Effector CD8-positive, alpha-beta T cell (primary cell): ENCODE measurements around the gene FRMD4A.

Source experiments
- DNase-seq: peaks from one replicate; lab custom pipeline; 2025; lab: John Stamatoyannopoulos, UW

FRMD4A gene

DNA sequence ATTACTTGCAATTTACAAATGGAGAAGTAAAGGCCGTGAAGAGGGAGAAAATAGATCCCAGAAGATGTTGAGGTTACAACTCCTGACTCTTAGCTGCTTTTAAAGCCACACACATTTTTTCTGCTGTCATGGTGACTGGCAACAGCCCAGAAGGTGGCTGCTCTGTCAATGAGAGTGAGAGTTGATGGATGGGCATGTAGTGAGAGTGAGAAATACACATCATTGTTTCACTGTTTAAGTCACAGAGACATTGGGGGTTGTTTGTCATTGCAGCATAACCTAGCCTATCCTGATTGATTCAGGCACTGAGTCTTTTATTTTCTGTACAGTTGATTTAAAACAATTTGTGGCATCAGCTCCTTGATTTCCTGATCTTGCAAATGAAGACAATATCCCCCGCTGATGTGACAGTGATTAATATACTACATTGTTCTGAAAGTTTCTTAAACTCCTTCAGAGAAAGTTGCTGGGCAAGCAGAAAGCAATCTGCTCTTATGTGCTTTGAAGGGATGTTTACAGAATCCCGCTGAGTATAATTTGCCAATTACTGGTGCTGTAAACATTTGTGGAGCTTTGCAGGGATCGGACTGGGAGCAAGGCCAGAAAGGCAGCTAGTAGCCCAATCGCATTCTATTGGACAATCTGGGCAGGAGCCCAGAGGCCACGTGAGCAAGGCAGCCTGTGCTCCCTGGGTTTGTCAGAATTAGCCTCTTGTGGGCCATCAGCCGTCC lies 514.4 kb downstream of the FRMD4A start:
- no peak for DNase-seq

DNA sequence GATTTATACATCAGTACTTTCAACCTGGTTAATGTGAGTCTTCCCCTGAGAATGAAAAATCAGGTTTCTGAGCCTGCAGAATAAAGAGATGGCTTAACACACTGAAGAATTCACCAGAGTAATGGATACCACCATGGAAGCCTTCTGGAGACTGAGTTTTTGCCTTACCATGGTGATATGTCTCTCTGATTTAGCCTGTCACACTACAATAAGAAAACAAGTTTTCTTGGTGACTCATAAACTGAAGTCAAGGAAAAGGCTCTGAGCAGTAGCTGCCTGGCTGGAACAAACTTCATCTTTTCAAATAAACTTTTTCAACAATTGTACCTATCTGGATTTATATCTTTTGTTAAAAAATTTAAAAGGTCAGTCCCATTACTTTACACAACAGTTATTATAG lies 515.0 kb downstream of the FRMD4A start:
- DNase-seq = no peak

DNA sequence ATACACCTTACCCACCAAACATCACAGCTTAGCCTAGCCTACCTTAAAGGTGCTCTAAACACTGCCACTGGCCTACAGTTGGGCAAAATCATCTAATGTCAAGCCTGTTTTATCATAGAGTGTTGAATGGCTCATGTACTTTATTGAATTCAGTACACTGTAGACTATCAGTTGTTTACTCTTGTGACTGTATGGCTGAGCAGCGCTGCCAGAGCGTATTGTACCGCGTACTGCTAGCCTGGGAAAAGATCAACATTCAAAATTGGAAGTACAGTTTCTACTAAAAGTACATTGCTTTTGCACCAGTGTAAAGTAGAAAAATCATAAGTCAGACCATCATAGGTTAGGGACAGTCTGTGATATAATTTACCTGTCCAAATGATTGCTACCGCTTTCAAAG lies 517.2 kb downstream of the FRMD4A start:
- DNase-seq = no peak

DNA sequence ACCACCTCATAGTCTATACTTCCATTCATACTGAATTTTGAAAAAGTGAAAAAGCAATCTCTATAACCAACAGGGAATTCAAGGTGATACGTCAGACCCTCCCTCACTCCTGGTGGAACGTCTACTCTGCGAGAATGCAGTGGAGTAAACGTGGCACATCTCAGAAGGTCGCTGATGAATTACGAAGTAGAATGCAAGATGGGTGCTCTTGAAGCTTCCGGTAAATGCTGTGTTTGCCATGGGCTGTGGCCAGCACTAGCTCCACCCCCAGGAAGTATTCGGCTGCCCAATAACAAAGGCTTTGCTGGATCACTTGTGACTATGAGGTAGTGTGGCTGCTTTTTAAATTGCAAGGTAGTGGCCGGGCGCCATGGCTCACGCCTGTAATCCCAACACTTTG lies 517.9 kb downstream of the FRMD4A start:
- no peak for DNase-seq

DNA sequence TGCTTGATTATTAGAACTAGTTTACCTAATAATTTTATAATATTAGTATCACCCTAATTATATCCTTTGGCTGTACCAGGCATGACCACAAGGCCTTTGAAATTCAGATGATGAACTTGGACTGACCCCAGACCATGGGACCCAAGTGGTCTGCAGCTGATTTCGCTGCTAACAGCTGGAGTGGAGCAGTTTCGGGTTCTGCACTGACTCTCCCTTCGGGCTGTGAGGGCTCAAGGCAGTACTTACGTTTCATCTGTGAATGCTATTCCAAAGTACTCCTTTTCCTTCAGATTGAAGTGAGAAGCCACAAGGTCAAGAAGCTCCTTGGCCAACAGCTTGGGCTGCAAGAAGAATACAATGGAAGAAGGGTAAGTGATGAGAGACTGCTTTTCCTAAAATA lies 520.2 kb downstream of the FRMD4A start:
- DNase-seq = no peak

DNA sequence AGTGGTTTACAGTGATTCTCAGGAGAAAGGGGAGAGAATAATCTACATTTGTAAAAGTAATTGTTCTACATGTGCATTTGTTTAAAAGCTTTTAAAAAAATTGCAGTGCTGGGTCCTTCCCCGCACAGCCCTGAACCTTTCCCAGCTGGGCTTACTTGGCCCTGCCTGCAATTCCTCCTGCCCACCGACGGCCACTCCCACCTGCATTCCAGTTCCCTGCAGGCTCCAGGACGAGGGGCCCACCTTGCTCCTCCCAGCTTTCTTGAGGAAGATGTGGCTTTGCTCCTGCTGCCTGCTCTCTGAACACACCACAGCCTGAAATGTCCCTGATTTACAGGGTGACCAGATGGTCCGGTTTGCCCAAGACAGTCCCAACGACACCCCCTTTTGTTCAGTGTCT lies 521.3 kb downstream of the FRMD4A start:
- DNase-seq = no peak

DNA sequence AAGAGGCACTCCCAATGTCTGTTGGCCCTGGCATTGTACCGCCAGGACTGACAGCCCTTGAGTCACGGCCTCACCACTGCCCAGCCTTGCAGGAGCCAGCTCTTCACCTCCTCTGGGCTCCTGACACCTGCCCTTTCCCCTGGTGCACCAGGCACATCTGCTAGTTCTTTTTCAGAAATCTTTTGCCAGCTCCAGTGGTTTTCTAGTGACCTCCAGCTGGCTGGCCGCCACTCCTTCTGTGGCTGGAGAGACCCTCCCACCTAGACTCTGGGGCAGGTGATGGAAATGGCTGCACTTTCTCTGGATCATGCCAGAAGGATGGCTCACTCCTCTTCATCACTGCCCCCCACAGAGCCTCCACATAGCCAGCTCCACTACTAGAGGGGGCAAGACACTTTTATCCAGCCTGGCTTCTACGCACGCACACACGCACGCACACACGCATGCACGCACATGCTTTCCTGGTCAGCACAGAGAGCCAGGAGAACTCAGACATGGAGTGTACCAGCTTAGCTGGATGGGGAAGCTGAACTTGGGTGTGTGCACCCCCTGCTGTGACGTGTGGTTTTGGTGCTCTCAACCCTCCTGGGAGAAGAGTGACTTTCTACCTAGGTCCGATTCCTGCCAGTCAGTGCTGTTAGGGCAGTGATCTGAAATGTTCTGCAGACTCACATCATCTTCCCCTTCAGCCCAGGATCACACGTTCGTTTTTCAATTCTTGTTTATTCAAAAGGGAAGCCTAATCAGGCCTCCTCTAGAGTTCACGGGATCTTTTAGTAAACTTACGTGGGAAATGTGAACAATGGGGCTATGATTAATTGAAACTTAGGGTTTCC lies 522.0 kb downstream of the FRMD4A start:
- DNase-seq = no peak

DNA sequence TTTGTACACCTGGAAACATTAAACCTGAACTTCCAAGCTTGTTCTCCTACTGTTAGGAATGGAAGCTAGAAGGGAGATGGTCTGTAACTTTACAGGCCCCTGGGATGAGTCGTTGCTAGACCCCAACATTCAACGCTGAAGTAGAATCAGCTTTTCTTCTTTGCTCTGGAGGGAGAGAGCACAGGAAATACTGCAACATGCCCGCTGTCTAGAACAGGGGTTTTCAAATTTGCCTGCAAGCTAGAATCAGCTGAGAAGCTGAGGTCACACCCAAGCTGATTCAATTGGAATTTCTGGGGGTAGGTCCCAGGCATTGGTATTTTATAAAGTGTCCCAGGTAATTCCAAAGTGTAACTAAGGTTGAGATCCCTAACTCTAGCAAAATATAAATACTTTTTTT lies 524.3 kb downstream of the FRMD4A start:
- DNase-seq = no peak

DNA sequence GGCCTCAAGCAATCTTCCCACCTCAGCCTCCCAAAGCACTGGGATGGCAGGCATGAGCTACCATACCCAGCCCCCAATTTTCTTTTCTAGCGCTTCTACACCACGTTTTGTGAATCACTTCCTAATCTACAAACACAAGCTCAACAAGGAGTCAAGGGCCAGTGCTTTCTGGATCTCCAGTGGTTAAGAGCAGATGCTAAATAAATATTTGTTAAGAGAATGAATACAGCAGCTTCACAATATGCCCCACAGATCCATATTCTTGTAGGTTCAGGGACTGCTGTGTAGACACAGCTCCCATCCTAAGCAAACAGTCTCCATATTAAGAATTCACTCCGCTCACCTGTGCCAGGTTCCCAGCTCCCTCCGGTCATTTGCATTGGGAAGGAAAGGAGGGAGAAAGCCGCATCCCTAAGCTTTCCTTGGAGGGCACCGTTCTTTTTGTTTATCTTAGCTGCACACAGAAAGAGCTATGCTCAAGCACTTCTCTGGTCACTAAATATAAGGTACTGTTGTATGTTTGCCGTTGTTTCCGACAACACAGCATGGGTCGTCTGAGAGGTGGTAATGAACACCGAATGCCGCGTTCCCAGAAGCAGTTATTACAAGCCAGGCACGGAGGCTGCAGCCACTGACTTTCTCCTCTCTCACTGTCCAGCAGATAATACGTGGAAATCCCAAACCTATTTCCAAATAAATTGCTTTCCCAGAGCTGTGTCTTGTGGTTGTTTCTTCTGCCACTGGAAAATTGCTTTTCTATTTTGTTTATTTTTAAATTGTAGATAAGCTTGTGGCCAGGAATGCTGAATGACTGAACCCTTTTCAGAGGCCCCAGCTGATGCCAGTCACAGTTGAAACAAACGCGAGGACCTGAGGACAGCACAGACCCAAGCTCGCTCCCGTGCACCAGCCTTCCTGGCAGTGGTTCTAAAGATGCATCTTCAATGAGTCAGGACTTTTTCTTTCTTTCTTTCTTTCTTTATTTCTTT lies 526.9 kb downstream of the FRMD4A start:
- DNase-seq = no peak

DNA sequence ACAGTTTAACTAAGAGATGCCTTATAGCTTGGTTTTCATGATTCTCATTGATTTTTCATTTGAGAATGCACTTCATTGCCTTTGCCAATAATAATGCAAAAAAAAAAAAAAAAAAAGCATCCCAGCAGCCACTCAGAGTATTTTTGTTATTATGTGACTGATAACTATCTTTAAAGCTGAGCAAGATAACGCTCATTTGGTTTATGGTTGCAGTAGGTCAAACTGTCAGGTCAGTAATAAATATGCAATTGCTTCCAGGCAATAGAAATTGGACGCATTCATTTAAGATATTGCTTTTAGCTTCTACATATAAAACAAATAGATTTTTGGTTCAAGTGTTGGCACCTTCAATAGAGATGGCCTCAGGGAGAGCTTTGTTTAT lies 528.8 kb downstream of the FRMD4A start:
- DNase-seq = no peak

DNA sequence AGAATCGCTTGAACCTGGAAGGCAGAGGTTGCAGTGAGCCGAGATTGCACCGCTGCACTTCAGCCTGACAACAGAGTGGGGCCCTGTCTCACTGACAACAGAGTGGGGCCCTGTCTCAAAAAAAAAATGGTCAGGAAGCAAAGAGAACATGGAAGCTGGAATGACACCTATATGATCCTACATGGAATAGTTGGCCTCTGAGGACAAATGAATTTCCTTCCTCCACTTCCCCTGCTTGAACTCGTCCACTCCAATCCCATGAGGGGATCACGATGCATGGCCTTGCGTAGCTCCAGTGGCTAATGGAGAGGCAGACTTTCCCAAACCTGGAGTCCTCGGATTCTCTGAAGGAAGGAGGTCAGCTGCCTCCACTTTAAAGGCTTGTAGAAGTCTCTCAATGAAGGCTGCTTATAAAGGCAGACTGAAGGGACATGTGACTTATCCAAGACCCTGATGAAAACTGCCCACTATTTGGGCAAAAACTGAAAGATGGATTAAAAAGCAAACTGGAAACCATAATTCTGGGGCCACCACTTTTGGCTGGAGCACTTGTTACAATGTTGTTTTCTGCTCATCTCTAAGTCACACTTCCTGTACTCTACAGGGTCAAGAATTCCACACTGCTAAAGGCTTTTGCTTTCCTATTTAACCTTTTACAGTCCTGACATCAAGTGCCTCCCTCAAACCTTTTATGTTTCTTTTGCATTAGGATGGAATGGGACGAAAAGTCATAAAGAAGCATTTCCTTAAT lies 529.4 kb downstream of the FRMD4A start:
- no peak for DNase-seq

DNA sequence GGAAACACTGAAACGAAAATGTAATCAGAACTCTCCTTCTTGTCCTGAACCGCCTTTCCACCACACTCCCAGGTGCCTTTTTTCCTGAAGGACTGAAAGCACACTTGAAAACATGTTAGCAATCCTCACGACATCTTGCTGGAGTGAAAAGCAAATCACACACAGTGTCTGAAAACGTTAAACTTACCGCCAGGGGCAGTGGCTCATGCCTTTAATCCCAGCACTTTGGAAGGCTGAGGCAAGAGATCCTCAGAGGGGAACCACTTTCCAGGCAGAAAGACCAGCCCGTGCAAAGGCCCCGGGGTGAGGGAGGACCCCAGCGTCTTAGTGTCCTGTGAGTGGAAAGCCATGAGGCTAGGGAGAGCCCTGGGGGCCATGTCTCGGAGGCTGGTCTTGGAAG lies 533.6 kb downstream of the FRMD4A start:
- DNase-seq = no peak

DNA sequence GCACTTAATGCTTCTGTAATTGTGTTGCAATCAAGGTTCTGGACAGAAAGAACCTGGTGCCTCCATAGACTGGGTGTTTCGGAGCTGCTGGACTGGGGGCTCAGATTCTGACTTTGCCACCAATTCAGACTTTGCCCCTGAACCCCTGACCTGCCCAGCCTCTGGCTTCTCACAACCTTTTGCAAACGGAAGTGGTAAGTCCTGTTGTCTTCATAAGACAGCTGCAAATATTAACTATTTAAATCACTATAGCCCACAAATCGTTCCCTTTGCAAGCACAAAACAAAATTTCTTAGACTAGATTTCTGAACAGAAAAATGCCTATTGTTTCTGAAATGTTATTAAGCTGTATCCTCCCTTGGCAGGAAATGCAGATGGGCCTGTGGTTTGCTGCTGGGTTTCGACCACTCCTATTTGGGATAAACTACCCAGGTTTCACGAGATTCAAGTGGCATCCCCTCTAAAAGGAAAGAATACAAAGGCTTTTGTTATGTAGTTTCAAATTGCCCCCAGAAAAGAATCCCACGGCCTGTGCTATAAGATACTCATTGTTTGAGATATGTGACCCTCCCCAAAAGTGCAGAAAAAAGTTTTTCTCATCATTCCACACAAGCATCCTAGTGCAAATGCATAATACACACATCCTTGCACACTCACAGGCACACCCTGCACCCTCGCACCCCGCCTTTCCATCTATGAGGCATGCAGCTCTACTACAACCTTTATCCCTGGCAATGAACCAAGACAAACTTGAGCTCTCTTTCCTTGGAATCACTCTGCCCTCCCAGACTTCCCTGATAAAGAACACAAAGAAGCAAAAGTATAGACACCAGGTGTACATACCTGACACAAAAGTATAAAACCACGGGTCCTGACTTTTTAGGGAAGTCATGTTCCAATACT lies 534.8 kb downstream of the FRMD4A start:
- no peak for DNase-seq

DNA sequence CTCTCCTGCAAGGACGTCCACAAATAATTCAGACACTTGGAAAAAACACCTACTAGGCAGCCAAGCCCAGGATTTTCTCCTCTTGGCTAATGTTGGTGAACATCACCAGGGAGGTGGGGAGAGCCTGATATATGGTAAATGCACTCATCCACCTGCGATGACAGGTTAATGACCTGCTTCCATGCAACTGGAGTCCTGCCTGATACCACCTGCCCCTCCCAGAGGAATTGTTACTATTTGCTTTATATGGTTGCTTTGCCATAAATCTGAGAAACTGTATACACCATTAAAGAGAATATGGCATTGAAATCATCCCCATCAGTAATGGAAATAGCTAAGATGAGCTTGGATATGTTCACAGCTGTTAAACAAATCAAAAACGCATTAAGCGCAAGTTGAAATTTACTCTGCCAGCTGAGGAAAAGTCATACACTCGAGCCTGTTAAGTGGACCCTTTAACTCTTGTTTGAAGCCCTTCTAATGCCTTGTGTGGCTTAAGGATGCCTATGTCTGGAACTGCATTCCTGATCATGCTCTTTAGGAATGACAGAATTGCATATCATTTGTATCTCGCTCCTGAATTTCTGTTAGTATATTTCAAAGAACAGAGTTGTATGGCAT lies 535.6 kb downstream of the FRMD4A start:
- DNase-seq = no peak

DNA sequence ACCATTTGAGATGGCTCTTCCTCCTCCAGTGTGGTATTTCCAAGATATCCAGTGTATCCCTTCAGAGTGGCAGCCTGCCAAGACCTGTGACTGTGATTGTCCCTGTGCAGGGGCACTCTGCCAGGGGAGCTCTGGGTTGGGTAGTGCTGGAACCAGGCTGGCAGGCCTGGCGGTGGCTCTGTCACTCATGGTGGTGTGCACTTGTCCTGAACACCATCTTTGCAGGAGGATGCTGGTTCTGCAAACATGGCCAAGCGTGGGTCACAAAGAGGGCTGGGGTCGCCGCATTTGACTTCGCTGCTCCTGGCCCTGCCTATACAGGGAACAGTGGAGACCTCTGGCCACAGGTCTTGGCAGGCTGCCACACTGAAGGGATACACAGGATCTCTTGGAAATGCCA lies 538.7 kb downstream of the FRMD4A start:
- no peak for DNase-seq

DNA sequence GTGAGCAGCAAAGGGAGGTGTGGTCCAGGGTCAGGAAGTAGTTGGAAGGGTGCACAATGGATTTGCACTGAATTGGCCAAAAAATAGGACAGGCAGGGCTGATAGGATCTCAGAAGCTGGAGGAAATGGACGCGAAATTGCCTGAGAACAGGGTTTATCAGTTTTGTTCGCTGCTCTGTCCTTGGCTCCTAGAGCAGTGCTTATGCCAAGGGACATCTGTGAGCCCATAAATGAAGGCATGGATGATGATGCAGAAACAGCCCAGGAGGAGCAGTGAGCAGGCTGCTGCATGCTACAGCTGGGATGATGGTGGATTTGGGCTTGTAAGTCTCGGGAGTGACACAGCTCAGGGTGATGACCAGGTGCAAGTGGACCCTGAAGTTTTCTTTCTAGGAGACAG lies 539.2 kb downstream of the FRMD4A start:
- DNase-seq = no peak

DNA sequence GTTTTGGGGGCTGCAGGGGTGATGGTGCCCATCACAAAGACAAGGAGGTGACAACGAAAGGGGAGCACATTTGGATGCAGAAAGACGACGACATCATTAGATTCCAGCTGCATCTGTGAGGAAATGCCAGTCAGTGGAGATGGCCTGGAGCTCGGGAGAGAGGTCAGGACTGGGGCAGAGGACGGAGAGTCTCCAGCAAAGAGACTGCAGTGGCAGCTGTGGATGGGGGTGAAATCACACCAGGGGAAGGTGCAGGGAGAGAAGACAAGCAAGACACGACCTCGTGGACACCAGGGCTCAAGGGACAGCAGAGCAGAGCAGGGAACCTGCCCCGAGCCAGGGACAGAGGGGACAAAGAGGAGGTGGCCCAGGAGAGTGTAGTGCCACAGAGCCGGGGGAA lies 540.5 kb downstream of the FRMD4A start:
- DNase-seq = no peak

DNA sequence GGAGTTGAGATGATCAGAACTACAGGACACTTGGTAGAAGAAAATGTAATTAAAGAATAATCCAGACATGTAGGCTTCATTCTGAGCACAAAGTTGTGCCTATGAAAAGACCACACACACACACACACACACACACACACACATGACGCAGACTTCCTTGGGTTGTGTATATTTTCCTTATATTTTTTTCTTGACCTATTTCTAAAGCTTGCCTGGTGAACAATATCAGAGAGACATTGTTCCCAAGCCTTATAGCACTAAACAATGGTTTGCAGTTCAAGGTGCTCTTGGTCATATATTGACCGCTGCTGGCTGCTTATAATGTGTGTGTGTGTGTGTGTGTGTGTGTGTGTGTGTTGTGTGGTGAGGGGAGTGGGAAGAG lies 541.3 kb downstream of the FRMD4A start:
- DNase-seq = no peak

DNA sequence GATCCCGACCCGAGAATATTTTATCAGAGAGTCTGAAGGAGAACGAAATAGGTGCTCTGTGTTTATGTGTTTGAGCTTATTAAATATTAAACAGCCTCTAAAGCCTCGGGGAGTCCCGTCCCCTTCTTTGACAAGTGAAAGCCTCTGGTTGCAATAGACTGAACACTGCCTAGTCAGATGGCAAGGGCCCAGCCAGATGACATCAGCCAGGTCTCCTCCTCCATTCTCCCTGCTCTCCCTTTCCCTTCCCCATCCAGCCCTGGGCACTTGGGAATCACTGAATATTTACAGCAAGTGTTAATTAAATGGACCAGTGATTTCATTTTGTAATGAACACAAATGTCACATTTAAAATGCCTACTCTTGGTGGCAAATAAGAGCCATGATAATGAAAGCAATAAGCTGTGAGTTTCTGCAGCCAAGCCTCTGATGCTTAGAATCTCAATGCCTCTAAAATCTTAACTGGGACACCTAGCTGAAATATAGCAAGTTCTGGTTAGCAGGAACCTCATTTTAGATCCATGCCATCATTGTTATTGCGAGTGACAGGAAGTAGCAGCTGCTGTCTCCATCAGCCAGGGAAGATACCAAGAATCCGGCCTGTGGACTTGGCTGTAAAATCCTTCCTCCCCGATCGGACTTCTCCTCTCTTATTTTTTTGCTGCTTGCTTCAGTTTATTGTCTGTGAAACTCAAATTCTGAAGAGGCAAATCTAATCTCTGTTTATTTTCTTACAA lies 541.8 kb downstream of the FRMD4A start:
- DNase-seq = no peak

DNA sequence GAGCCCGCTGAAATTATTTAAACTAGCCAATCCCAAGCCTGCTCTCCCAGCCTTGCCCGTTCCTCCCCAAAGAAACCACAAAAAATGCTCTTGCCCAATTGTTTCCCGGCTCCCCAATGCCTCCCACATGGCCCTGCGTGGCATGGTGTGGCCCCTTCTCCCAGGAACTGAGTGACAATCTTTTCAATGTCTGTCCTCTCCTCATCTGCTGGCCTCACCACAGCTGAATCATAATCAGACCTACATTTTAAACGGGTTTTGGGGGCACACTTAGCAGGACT lies 542.5 kb downstream of the FRMD4A start:
- DNase-seq = no peak
